KOPT-K1 (cell line): ENCODE results near the gene SUPT4H1.

ENCODE experiments used
- H3K27ac ChIP-seq: fragments of 200-600 bp; sonication (generic); 2 replicates; pipeline ENCODE4 v1.5.1; 2016; ENCODE audit warnings: antibody characterized with exemption, mild to moderate bottlenecking, low read depth, low read length; ENCODE audit not compliant: poor library complexity, severe bottlenecking
- H3K36me3 ChIP-seq: fragments of 200-600 bp; sonication (generic); 2 replicates; pipeline ENCODE4 v1.5.1; 2017; ENCODE audit warnings: antibody characterized with exemption, mild to moderate bottlenecking, low read length, moderate library complexity; ENCODE audit not compliant: insufficient read depth
- H3K9me3 ChIP-seq: fragments of 200-600 bp; sonication (generic); 2 replicates; pipeline ENCODE4 v1.5.1; 2017; ENCODE audit warnings: antibody characterized with exemption, low read length, mild to moderate bottlenecking; ENCODE audit not compliant: insufficient read depth, poor library complexity, severe bottlenecking

The SUPT4H1 gene

GRCh38 chr17:58332778-58333735 is 18.9 kb downstream of the SUPT4H1 start:
- peaks cover 17% of the 10 kb centered on the region for H3K9me3 ChIP-seq
- peak overlapping the region; percentile 99 for H3K27ac ChIP-seq
- H3K36me3 ChIP-seq, result peaks cover 28% of the 10 kb centered on the region

GRCh38 chr17:58331815-58332777 is 19.9 kb downstream of the SUPT4H1 start:
- H3K27ac ChIP-seq, result peak overlapping the region; percentile 99
- peaks cover 17% of the 10 kb centered on the region for H3K9me3 ChIP-seq
- H3K36me3 ChIP-seq, result peaks cover 28% of the 10 kb centered on the region

- H3K9me3 ChIP-seq, result peaks cover 17% of the 10 kb centered on the region
- H3K27ac ChIP-seq, result peak overlapping the region; percentile 99
- peaks cover 28% of the 10 kb centered on the region for H3K36me3 ChIP-seq
Measured at GRCh38 chr17:58330997-58331814, 20.8 kb downstream of the SUPT4H1 start.

GRCh38 chr17:58330538-58330996 is 21.4 kb downstream of the SUPT4H1 start:
- peaks cover 28% of the 10 kb centered on the region for H3K36me3 ChIP-seq
- peaks cover 17% of the 10 kb centered on the region for H3K9me3 ChIP-seq
- H3K27ac ChIP-seq, result peak overlapping the region; percentile 99

- Histone ChIP-seq H3K36me3 (peaks cover 28% of the 10 kb centered on the region), H3K27ac (peak overlapping the region; percentile 99), H3K9me3 (peaks cover 17% of the 10 kb centered on the region)
Measured at GRCh38 chr17:58329810-58330537, 22.0 kb downstream of the SUPT4H1 start.

- Histone ChIP-seq H3K27ac (peak overlapping the region; percentile 99), H3K36me3 (peaks cover 28% of the 10 kb centered on the region), H3K9me3 (peaks cover 17% of the 10 kb centered on the region)
Measured at GRCh38 chr17:58329035-58329809, 22.8 kb downstream of the SUPT4H1 start.

GRCh38 chr17:58328195-58329034 is 23.6 kb downstream of the SUPT4H1 start, which contains the start of gene TSPOAP1:
Gene TSPOAP1, minus strand, starts transcription at chr17:58328795. Its CDS starts 875 bp downstream, at chr17:58327920.
- H3K36me3 ChIP-seq, result peaks cover 28% of the 10 kb centered on the region
- peak within 1 kb of the TSS; percentile 99 for H3K27ac ChIP-seq
- H3K9me3 ChIP-seq, result peaks cover 17% of the 10 kb centered on the region

GRCh38 chr17:58327363-58328194 is 24.4 kb downstream of the SUPT4H1 start:
- H3K36me3 ChIP-seq, result peaks cover 32% of the 10 kb centered on the region
- H3K27ac ChIP-seq, result peak overlapping the region; percentile 99
- H3K9me3 ChIP-seq, result peaks cover 17% of the 10 kb centered on the region

GRCh38 chr17:58326609-58327362 is 25.2 kb downstream of the SUPT4H1 start:
- Histone ChIP-seq H3K9me3 (peaks cover 13% of the 10 kb centered on the region), H3K36me3 (peaks cover 34% of the 10 kb centered on the region), H3K27ac (peak overlapping the region; percentile 99)

- H3K9me3 ChIP-seq, result peaks cover 6% of the 10 kb centered on the region
- H3K36me3 ChIP-seq, result peaks cover 34% of the 10 kb centered on the region
- peak overlapping the region; percentile 99 for H3K27ac ChIP-seq
Measured at GRCh38 chr17:58325976-58326468, 26.0 kb downstream of the SUPT4H1 start.

GRCh38 chr17:58325289-58325726 is 26.7 kb downstream of the SUPT4H1 start:
- Histone ChIP-seq H3K36me3 (peaks cover 34% of the 10 kb centered on the region), H3K27ac (no peak overlapping the region), H3K9me3 (no peaks in the 10 kb centered on the region)
